Colonic mucosa (tissue), 4 donors: ENCODE results near the gene PEAK3. TPM values are rescaled to one million over a fixed set of nuclear protein-coding genes. Genes with fewer than 3 reads are reported as not detected.

Experiments
- DNase-seq: peaks from one replicate; pipeline ENCODE4 v3.0.0-alpha.2; 2020
- H3K27ac ChIP-seq: fragments of 200-600 bp; one replicate; pipeline ENCODE4 v1.8.0; 2021
- H3K27me3 ChIP-seq: fragments of 200-600 bp; one replicate; pipeline ENCODE4 v1.8.0; 2021
- H3K36me3 ChIP-seq: fragments of 200-600 bp; one replicate; pipeline ENCODE4 v1.8.0; 2021
- H3K4me1 ChIP-seq: fragments of 200-600 bp; one replicate; pipeline ENCODE4 v1.8.0; 2021; ENCODE audit warnings: mild to moderate bottlenecking
- H3K4me3 ChIP-seq: fragments of 200-600 bp; one replicate; pipeline ENCODE4 v1.8.0; 2021
- H3K9ac ChIP-seq, 2 donors: one replicate each; pipeline ENCODE4 v1.7.0; 2013; ENCODE audit warnings: control low read depth in 2 of 2, low read depth in 2 of 2, low read length in 2 of 2
- H3K9me3 ChIP-seq: fragments of 200-600 bp; one replicate; pipeline ENCODE4 v1.8.0; 2021
- intact Hi-C: fragments of 100-400 bp; cut with DNase I; formaldehyde crosslinking; loops from one replicate; pipeline ENCODE4 v1.14.1; 2022
- microRNA-seq: library from miRNA; unstranded; fragments of <30 nt; microRNA quantifications from one replicate; pipeline ENCODE4, GENCODE V29; 2019
- total RNA-seq, 2 donors: library from RNA; stranded (reverse); fragmentation: NEBNext Ultra II Directional in 1 of 2; extraction: Animal tissue kit (Norgen Biotek cat#: 25700) in 1 of 2; gene quantifications; one replicate each; pipeline ENCODE4 v1.2.1, GENCODE V29; 2021
- TF ChIP-seq, protein P1 (sequence below): fragments of 200-600 bp; IDR thresholded peaks from one replicate; pipeline ENCODE4 v1.8.0; 2022; ENCODE audit warnings: antibody characterized with exemption, mild to moderate bottlenecking
- donor health status: healthy.
- donor health status: DM: no; HTN: no; CAD: no.
- donor health status: DM: no; HTN: no; CAD: no.

Gene PEAK3
- total RNA-seq, 2 donors from 2014 or later = 0.29 to 0.72 TPM

DNA sequence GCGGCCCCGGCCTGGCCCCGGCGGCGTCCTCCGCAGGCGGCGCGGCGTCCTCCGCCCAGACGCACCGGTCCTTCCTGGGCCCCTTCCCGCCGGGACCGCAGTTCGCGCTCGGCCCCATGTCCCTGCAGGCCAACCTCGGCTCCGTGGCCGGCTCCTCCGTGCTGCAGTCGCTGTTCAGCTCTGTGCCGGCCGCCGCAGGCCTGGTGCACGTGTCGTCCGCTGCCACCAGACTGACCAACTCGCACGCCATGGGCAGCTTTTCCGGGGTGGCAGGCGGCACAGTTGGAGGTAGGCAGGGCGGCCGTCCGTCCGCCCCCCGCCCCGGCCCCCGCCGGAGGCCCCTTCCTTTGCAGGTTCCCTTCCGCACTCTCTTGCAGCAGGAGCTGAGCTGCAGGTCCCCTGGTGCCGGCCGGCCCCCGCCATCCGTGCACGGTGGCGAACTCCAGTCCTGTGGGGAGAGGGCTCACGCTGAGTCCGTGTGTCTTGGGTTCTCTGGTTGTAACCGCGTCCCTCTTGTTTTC, 55.1 kb downstream of the PEAK3 start:
- no peaks in the 10 kb centered on the region for H3K27me3 ChIP-seq
- no peak overlapping the region for H3K9ac ChIP-seq
- DNase-seq = no peak
- intact Hi-C loops = no loop called here
- peaks cover 4% of the 10 kb centered on the region for H3K36me3 ChIP-seq
- TF ChIP-seq, protein P1, sequence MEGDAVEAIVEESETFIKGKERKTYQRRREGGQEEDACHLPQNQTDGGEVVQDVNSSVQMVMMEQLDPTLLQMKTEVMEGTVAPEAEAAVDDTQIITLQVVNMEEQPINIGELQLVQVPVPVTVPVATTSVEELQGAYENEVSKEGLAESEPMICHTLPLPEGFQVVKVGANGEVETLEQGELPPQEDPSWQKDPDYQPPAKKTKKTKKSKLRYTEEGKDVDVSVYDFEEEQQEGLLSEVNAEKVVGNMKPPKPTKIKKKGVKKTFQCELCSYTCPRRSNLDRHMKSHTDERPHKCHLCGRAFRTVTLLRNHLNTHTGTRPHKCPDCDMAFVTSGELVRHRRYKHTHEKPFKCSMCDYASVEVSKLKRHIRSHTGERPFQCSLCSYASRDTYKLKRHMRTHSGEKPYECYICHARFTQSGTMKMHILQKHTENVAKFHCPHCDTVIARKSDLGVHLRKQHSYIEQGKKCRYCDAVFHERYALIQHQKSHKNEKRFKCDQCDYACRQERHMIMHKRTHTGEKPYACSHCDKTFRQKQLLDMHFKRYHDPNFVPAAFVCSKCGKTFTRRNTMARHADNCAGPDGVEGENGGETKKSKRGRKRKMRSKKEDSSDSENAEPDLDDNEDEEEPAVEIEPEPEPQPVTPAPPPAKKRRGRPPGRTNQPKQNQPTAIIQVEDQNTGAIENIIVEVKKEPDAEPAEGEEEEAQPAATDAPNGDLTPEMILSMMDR = no peak
- H3K4me1 ChIP-seq = no peaks in the 10 kb centered on the region
- no peak overlapping the region for H3K4me3 ChIP-seq
- no peak overlapping the region for H3K27ac ChIP-seq
- no peaks in the 10 kb centered on the region for H3K9me3 ChIP-seq

DNA sequence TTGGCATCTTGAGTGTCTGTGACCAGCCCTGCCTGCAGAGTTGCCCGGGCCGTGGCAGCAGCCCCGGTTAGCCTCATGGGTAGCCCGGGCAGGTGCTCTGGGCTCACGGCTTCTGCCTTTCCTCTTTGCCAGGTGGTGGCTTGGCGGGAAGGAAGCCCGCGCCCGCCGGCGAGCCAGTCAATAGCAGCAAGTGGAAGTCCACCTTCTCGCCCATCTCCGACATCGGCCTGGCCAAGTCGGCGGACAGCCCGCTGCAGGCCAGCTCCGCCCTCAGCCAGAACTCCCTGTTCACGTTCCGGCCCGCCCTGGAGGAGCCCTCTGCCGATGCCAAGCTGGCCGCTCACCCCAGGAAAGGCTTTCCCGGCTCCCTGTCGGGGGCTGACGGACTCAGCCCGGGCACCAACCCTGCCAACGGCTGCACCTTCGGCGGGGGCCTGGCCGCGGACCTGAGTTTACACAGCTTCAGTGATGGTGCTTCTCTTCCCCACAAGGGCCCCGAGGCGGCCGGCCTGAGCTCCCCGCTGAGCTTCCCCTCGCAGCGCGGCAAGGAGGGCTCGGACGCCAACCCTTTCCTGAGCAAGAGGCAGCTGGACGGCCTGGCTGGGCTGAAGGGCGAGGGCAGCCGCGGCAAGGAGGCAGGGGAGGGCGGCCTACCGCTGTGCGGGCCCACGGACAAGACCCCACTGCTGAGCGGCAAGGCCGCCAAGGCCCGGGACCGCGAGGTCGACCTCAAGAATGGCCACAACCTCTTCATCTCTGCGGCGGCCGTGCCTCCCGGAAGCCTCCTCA, 55.7 kb downstream of the PEAK3 start:
- Histone ChIP-seq H3K4me1 (no peaks in the 10 kb centered on the region), H3K9ac (no peak overlapping the region), H3K4me3 (no peak overlapping the region), H3K27me3 (no peaks in the 10 kb centered on the region), H3K27ac (no peak overlapping the region), H3K36me3 (peaks cover 4% of the 10 kb centered on the region), H3K9me3 (no peaks in the 10 kb centered on the region)
- DNase-seq = no peak
- intact Hi-C loops = no loop called here
- TF ChIP-seq, protein P1 = no peak

DNA sequence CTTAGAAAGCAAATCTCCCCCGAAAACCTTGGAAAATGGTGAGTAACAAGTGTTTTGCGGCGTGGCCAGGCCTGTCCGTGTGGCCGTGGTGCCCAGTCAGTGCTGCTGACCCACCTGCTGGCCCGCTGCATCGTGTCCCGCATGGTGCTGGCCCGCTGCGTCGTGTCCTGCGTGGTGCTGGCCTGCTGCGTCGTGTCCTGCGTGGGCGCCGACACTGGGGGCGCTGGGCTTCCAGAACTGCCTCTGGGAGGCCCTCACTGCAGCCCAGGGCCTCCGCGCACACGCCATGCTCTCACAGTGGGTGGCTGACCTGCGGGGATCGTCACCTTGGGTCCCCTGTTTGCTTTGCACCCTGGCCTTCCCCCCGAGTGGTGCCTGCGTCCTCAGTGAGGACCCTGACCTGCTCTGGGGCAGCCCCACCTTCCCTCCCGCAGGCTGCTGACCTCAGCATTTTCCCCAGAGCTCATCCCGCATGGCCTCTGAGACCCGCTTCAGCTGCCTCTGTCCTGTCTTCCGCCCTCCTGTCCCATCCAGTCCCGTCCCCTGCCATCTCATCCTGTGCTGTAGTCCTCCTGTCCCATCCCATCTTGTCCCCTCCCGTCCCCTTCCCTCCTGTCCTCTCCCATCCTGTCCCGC, 56.4 kb downstream of the PEAK3 start:
- TF ChIP-seq, protein P1 = no peak
- Histone ChIP-seq H3K9me3 (no peaks in the 10 kb centered on the region), H3K4me1 (no peaks in the 10 kb centered on the region), H3K27me3 (no peaks in the 10 kb centered on the region), H3K27ac (no peak overlapping the region), H3K9ac (no peak overlapping the region), H3K36me3 (peaks cover 4% of the 10 kb centered on the region), H3K4me3 (no peak overlapping the region)
- intact Hi-C loops = no loop called here
- no peak for DNase-seq

DNA sequence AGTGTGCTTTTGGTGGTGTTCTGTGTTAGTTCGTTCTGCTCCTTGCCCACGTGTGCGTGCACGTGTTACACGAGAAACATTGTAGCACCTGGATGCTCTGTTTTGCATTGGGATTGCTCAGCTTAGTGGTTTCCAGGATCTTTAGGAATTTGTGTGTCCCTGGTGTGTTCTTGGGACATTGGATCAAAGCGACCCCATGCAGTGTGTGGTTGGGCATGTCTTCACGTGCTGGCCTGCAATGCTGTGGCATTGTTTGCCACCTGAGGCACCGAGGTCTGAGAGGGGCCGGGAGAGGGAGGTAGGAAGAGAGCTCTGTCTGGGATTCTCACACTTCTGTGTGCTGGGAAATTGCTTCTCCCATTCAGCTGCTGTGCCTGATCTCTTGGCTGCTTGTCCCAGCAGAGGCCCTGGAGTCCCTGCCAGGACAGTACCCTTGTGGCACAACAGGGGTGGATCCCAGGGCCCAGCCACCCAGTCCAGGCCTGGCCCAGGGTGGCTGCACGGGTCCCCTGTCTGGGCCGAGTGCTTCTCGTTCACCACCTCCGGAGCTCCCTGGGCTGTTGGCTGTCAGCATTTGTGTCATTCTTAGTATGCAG, 57.1 kb downstream of the PEAK3 start:
- Histone ChIP-seq H3K4me1 (no peaks in the 10 kb centered on the region), H3K27me3 (no peaks in the 10 kb centered on the region), H3K27ac (no peak overlapping the region), H3K4me3 (no peak overlapping the region), H3K9ac (no peak overlapping the region), H3K9me3 (no peaks in the 10 kb centered on the region), H3K36me3 (peaks cover 8% of the 10 kb centered on the region)
- intact Hi-C loops = no loop called here
- DNase-seq = no peak
- TF ChIP-seq, protein P1 = no peak

Small RNA genes within 50 kb of the gene (microRNA-seq; reads per million reads assigned to microRNA genes)
- gene MIR1227 = 3.9 reads per million
- not detected for gene MIR4321

Other genes starting within 250 kb of the PEAK3 start
- 100 to 1,000 TPM; 358 to 589 TPM for gene MKNK2, start 230.9 kb downstream of the PEAK3 start, total RNA-seq
- gene MOB3A, start 185.8 kb downstream of the PEAK3 start, total RNA-seq = 10 to 100 TPM; 40.0 to 40.5 TPM
- 1 to 10 TPM; 2.1 to 4.5 TPM for gene IZUMO4, start 185.3 kb downstream of the PEAK3 start, total RNA-seq
- gene AP3D1, start 130.6 kb downstream of the PEAK3 start, total RNA-seq = 100 to 1,000 TPM; 105 to 137 TPM
- gene DOT1L, start 118.2 kb downstream of the PEAK3 start, total RNA-seq = 10 to 100 TPM; 31.5 to 52.0 TPM
- 100 to 1,000 TPM; 176 to 238 TPM for gene PLEKHJ1, start 45.8 kb downstream of the PEAK3 start, total RNA-seq
- gene SF3A2, start 45.4 kb downstream of the PEAK3 start, total RNA-seq = 10 to 100 TPM; 60.9 to 99.8 TPM
- 1 to 10 TPM in 1 of 2 donors, under 1 TPM in 1; 0.90 to 5.1 TPM for gene AMH, start 32.9 kb downstream of the PEAK3 start, total RNA-seq
- gene JSRP1, start 25.8 kb downstream of the PEAK3 start, total RNA-seq = 1 to 10 TPM in 1 of 2 donors, under 1 TPM in 1; 0.64 to 1.3 TPM
- gene LINGO3, start 26.0 kb upstream of the PEAK3 start, total RNA-seq = under 1 TPM in 1 of 2 donors, not detected in 1; 0.58 TPM
- 100 to 1,000 TPM in 1 of 2 donors, 10 to 100 TPM in 1; 99.0 to 185 TPM for gene LSM7, start 46.4 kb upstream of the PEAK3 start, total RNA-seq
- 100 to 1,000 TPM; 108 to 206 TPM for gene SPPL2B, start 46.5 kb upstream of the PEAK3 start, total RNA-seq
- gene TMPRSS9, start 78.1 kb upstream of the PEAK3 start, total RNA-seq = under 1 TPM in 1 of 2 donors, not detected in 1; 0.25 TPM
- gene TIMM13, start 145.4 kb upstream of the PEAK3 start, total RNA-seq = 100 to 1,000 TPM; 100 to 252 TPM
- gene LMNB2, start 174.8 kb upstream of the PEAK3 start, total RNA-seq = 100 to 1,000 TPM in 1 of 2 donors, 10 to 100 TPM in 1; 35.6 to 186 TPM
- gene GADD45B, start 194.0 kb upstream of the PEAK3 start, total RNA-seq = 10 to 100 TPM; 17.5 to 21.6 TPM